ENCODE measurements around the gene SLC12A9. TPM values are rescaled to one million over a fixed set of nuclear protein-coding genes. Genes with fewer than 3 reads are reported as not detected.

SLC12A9 gene
- total and polyA plus RNA-seq, 2 of the 4 experiments (the other 2 are of a cell fraction) = 4.5 to 16.2 TPM

DNA sequence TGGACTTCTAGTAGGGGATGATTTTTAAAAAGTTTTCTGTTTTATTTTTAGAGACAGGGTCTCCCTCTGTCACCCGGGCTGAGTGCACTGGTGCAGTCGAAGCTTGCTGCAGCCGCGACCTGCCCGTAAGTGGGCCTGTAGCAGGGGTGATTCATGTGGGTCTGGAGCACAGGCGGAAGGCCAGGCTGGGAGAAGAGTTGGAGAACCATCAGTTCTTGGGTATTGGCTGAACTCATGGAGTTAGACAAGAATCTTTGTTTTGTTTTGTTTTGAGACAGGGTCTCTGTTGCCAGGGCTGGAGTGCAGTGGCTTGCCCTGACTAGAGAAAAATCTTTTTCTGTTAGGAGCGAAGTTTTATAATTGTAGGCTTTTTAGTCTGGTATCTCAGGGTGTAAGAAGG lies 28.1 kb downstream of the SLC12A9 start:
- POLR2A ChIA-PET (ENCODE audit: unreplicated experiment) = interaction anchor here (0.6 kb wide), 1 partner anchor 10 kb away, joined by 4 read pairs; no protein-coding TSS in a partner anchor
- dilution Hi-C loops (cut with HindIII; ENCODE audit: low sequenced_read_pairs, unreplicated experiment) = no loop called here

More for the DNA sequence above, 28.1 kb downstream of the SLC12A9 start:
- no peak overlapping the region for H3K14ac ChIP-seq (replicated peaks; ENCODE audit: low read depth, low read length)
- H3K23ac ChIP-seq (ENCODE audit: low read depth, low read length) = no peak overlapping the region
- no peak overlapping the region for H2BK5ac ChIP-seq (ENCODE audit: low read depth, low read length, poor library complexity, severe bottlenecking)
- ATAC-seq (ENCODE audit: low read depth) (no peak), DNase-seq (no peak)
- H2BK20ac ChIP-seq (ENCODE audit: low read depth, low read length) = no peak overlapping the region
- no peak overlapping the region for H2AFZ ChIP-seq (replicated peaks; ENCODE audit: low read length, poor library complexity)
- no peak overlapping the region for H2BK15ac ChIP-seq (ENCODE audit: low read depth, low read length)
- H2AK5ac ChIP-seq (ENCODE audit: low read depth, low read length) = no peak overlapping the region
- H3K36me3 ChIP-seq (ENCODE audit: control insufficient read depth, insufficient read depth, low read length) = peaks cover 65% of the 10 kb centered on the region
- 100% methylated on average over 3 of the region's 7 CpGs; no CpG with 5 or more reads in 1 of the 2 experiments for WGBS, 2 experiments (ENCODE audit: extremely low coverage in 2 of 2, insufficient read length in 1 of 2)
- peak overlapping the region; percentile 3 for H2AK9ac ChIP-seq (replicated peaks; ENCODE audit: low read depth, low read length, poor library complexity)
- peaks cover 5% of the 10 kb centered on the region for H3K4me1 ChIP-seq (ENCODE audit: control insufficient read depth, insufficient read depth, low read length)
- in situ Hi-C loops (cut with MboI; ENCODE audit: low sequenced_read_pairs) (no loop called here), intact Hi-C loops (cut with micrococcal nuclease) (no loop called here)
- H2BK120ac ChIP-seq (ENCODE audit: low read depth, low read length) = no peak overlapping the region
- TF ChIP-seq NFE2L2 (IDR thresholded peaks at IDR 0.05; ENCODE audit: low read depth, low read length) (no peak), BHLHE40 (IDR thresholded peaks at IDR 0.05; ENCODE audit: low read depth, low read length) (no peak), POLR2A (IDR thresholded peaks at IDR 0.05; ENCODE audit: low read depth, low read length) (no peak), SMC3 (IDR thresholded peaks at IDR 0.05; ENCODE audit: low read depth, low read length) (no peak), MAFK (IDR thresholded peaks at IDR 0.05; ENCODE audit: low read depth, low read length) (no peak), MAZ (IDR thresholded peaks at IDR 0.05; ENCODE audit: borderline replicate concordance, low read depth, low read length) (no peak), MXI1 (IDR thresholded peaks at IDR 0.05; ENCODE audit: borderline replicate concordance, low read depth, low read length) (no peak), CEBPB (IDR thresholded peaks at IDR 0.05; ENCODE audit: low read depth, low read length) (no peak)
- H3K27me3 ChIP-seq (ENCODE audit: control insufficient read depth, insufficient read depth, low read length) = no peaks in the 10 kb centered on the region
- H3K56ac ChIP-seq (ENCODE audit: extremely low read depth, insufficient read depth, low read length) = no peak overlapping the region
- CTCF ChIA-PET = no interaction called here
- H4K5ac ChIP-seq (ENCODE audit: low read depth, low read length) = no peak overlapping the region
- H3K4me3 ChIP-seq (ENCODE audit: insufficient read depth, low read depth, low read length) = no peak overlapping the region
- H3K27ac ChIP-seq (ENCODE audit: insufficient read depth, low read length) = no peak overlapping the region
- peaks cover 53% of the 10 kb centered on the region for H4K20me1 ChIP-seq (ENCODE audit: insufficient read depth, low read length)
- H4K8ac ChIP-seq (ENCODE audit: low read depth in 2 of 2, low read length in 2 of 2) = no peak overlapping the region
- no peaks in the 10 kb centered on the region; the same call in 1 of the 2 replicates for H3K9me1 ChIP-seq (ENCODE audit: insufficient read depth, low read length)
- no peaks in the 10 kb centered on the region for H3K9me3 ChIP-seq (ENCODE audit: control insufficient read depth, insufficient read depth, low read length)
- H3K18ac ChIP-seq (ENCODE audit: low read depth, low read length) = no peak overlapping the region
- H3K4me2 ChIP-seq (ENCODE audit: low read depth, low read length) = no peak overlapping the region
- H3K4ac ChIP-seq (ENCODE audit: low read depth, low read length) = no peak overlapping the region
- H3K9ac ChIP-seq (ENCODE audit: low read depth, low read length) = no peak overlapping the region
- BruUV-seq (replicated peaks) = no TSS peak
- H3K79me1 ChIP-seq (ENCODE audit: low read depth in 1 of 2, low read length in 2 of 2) = peaks cover 28 to 66% of the 10 kb centered on the region in 2 experiments
- no peak overlapping the region for H4K91ac ChIP-seq (ENCODE audit: insufficient read depth, low read depth, low read length)

Measured in IMR-90 (cell line).